MV-4-11 (cell line): ENCODE data around the gene IL22RA1.
A peak's percentile ranks its signal among the peaks of the same experiment; 100 is the strongest.

Experiments used
- DNase-seq: peaks from one replicate; lab custom pipeline; 2025; lab: John Stamatoyannopoulos, UW

Gene IL22RA1

GRCh38 chr1:24071941-24072340 is 71.0 kb downstream of the IL22RA1 start:
- DNase-seq = no peak

GRCh38 chr1:24070821-24071393 is 72.0 kb downstream of the IL22RA1 start:
- DNase-seq = peak; percentile 39

GRCh38 chr1:24069817-24070216 is 73.1 kb downstream of the IL22RA1 start:
- no peak for DNase-seq
